Lower lobe of right lung (tissue), 2 donors: ENCODE data around the gene TCTN1. TPM values are rescaled to one million over a fixed set of nuclear protein-coding genes. Genes with fewer than 3 reads are reported as not detected.
A peak's percentile ranks its signal among the peaks of the same experiment; 100 is the strongest.
"Not testable (repeated sequence)": the region's sequence is repeated elsewhere in the genome, so short reads cannot be mapped to it uniquely, and the experiment has no call there.

Experiments used
- ATAC-seq, 2 donors: fragments of 200-7000 bp; cut with Tn5 transposase; one replicate each; pipeline ENCODE4 v1.9.1; 2020 to 2022; ENCODE audit warnings: mild to moderate bottlenecking in 2 of 2, moderate library complexity in 2 of 2
- DNase-seq: peaks from one replicate; pipeline ENCODE4 v3.0.0-alpha.2; 2020
- H3K27ac ChIP-seq: fragments of 200-600 bp; one replicate; pipeline ENCODE4 v1.8.0; 2022
- H3K27me3 ChIP-seq: fragments of 200-600 bp; one replicate; pipeline ENCODE4 v1.8.0; 2022; ENCODE audit warnings: low read depth
- H3K36me3 ChIP-seq: fragments of 200-600 bp; one replicate; pipeline ENCODE4 v1.8.0; 2022; ENCODE audit warnings: mild to moderate bottlenecking
- H3K4me1 ChIP-seq: fragments of 200-600 bp; one replicate; pipeline ENCODE4 v1.8.0; 2022
- H3K4me3 ChIP-seq: fragments of 200-600 bp; one replicate; pipeline ENCODE4 v1.8.0; 2022; ENCODE audit warnings: mild to moderate bottlenecking
- H3K9me3 ChIP-seq: fragments of 200-600 bp; one replicate; pipeline ENCODE4 v1.8.0; 2022
- CTCF ChIP-seq: fragments of 200-600 bp; IDR thresholded peaks from one replicate; pipeline ENCODE4 v1.8.0; 2022; ENCODE audit warnings: antibody characterized with exemption, mild to moderate bottlenecking
- intact Hi-C: fragments of 100-400 bp; cut with DNase I; formaldehyde crosslinking; loops from one replicate; pipeline ENCODE4 v1.11.0; 2022
- total RNA-seq: library from RNA; stranded (reverse); fragmentation: NEBNext Ultra II Directional; extraction: Animal tissue kit (Norgen Biotek cat#: 25700); gene quantifications from one replicate; pipeline ENCODE4 v1.2.1, GENCODE V29; 2021
- donor health status: DM: no; HTN: yes; CAD: no; lungs with severe emphysema.

The TCTN1 gene
- total RNA-seq, 1 donor from 2014 or later: 40.1 TPM

- H3K36me3 ChIP-seq: no peaks in the 10 kb centered on the region
- H3K9me3 ChIP-seq: no peaks in the 10 kb centered on the region
- TF ChIP-seq CTCF: no peak
- DNase-seq: peak; percentile 98
- H3K27ac ChIP-seq: peak within 1 kb of the TSS; percentile 94
- peak within 1 kb of the TSS; percentile 86 for H3K4me3 ChIP-seq
- ATAC-seq: peak; percentile 95 to 98
- intact Hi-C loops: no loop called here
- H3K27me3 ChIP-seq: no peaks in the 10 kb centered on the region
- H3K4me1 ChIP-seq: peaks cover 60% of the 10 kb centered on the region
Measured at GRCh38 chr12:110583137-110584059, 30.5 kb upstream of the TCTN1 start, which contains the start of gene PPTC7. Gene PPTC7, minus strand, starts transcription at chr12:110583318. Its CDS starts 287 bp downstream, at chr12:110583031.

GRCh38 chr12:110585231-110585799 lies 28.6 kb upstream of the TCTN1 start:
- ATAC-seq (peak; percentile 30 to 52), DNase-seq (no peak)
- H3K36me3 ChIP-seq: no peaks in the 10 kb centered on the region
- no peaks in the 10 kb centered on the region for H3K9me3 ChIP-seq
- H3K4me3 ChIP-seq: no peak overlapping the region
- peaks cover 46% of the 10 kb centered on the region for H3K4me1 ChIP-seq
- intact Hi-C loops: no loop called here
- H3K27me3 ChIP-seq: no peaks in the 10 kb centered on the region
- no peak for TF ChIP-seq CTCF
- H3K27ac ChIP-seq: peak overlapping the region; percentile 94

- H3K36me3 ChIP-seq, H3K4me3 ChIP-seq, DNase-seq, H3K9me3 ChIP-seq, H3K27ac ChIP-seq, ATAC-seq, intact Hi-C loops, H3K27me3 ChIP-seq: not testable (repeated sequence)
- peaks cover 48% of the 10 kb centered on the region for H3K4me1 ChIP-seq
Measured at GRCh38 chr12:110587102-110587501, 26.8 kb upstream of the TCTN1 start.

- Histone ChIP-seq H3K4me1 (peaks cover 33% of the 10 kb centered on the region), H3K4me3 (no peak overlapping the region), H3K27me3 (no peaks in the 10 kb centered on the region), H3K9me3 (no peaks in the 10 kb centered on the region), H3K27ac (peak overlapping the region; percentile 86), H3K36me3 (no peaks in the 10 kb centered on the region)
- no peak for DNase-seq
- intact Hi-C loops: no loop called here
- TF ChIP-seq CTCF: no peak
- ATAC-seq: no peak
Measured at GRCh38 chr12:110590059-110590458, 23.9 kb upstream of the TCTN1 start.

GRCh38 chr12:110590806-110591326 lies 23.1 kb upstream of the TCTN1 start:
- Histone ChIP-seq H3K27ac (peak overlapping the region; percentile 86), H3K36me3 (no peaks in the 10 kb centered on the region), H3K9me3 (no peaks in the 10 kb centered on the region), H3K4me3 (no peak overlapping the region), H3K27me3 (no peaks in the 10 kb centered on the region), H3K4me1 (peaks cover 25% of the 10 kb centered on the region)
- peak; percentile 87 to 90 for ATAC-seq
- intact Hi-C loops: no loop called here
- no peak for DNase-seq
- TF ChIP-seq CTCF: no peak
